ENCODE results near the gene ACTL6B. TPM values are rescaled to one million over a fixed set of nuclear protein-coding genes. Genes with fewer than 3 reads are reported as not detected.

Gene ACTL6B
- polyA plus RNA-seq, 1 donor (not counting 4 experiments of a cell fraction or from before 2014, with no cell fraction given): not detected

- Histone ChIP-seq H4K20me1 (ENCODE audit: control insufficient read depth, extremely low read depth, insufficient read depth, low read length) (peaks cover 3% of the 10 kb centered on the region), H3K9me3 (ENCODE audit: control insufficient read depth, low read depth, low read length) (no peaks in the 10 kb centered on the region), H3K79me2 (ENCODE audit: control insufficient read depth, insufficient read depth, low read length) (peaks cover 31% of the 10 kb centered on the region), H3K9me1 (ENCODE audit: control insufficient read depth, extremely low read depth, insufficient read depth, low read length) (no peaks in the 10 kb centered on the region), H3K27me3 (ENCODE audit: control insufficient read depth, extremely low read depth, insufficient read depth, low read length) (no peaks in the 10 kb centered on the region), H3K4me3 (ENCODE audit: control insufficient read depth in 2 of 3, extremely low read depth in 1 of 3, insufficient read depth in 2 of 3, low read depth in 1 of 3, low read length in 3 of 3) (peak overlapping the region; percentile 70 to 97 (median 88)), H3K27ac (ENCODE audit: control insufficient read depth, insufficient read depth, low read length) (peak overlapping the region; percentile 56), H3K36me3 (ENCODE audit: control insufficient read depth in 2 of 2, extremely low read depth in 1 of 2, insufficient read depth in 2 of 2, low read length in 2 of 2) (peaks cover 18 to 19% of the 10 kb centered on the region in 2 experiments), H2AFZ (ENCODE audit: control insufficient read depth, low read length) (no peak overlapping the region), H3K4me1 (ENCODE audit: control insufficient read depth, extremely low read depth, insufficient read depth, low read length) (peaks cover 8% of the 10 kb centered on the region), H3K4me2 (ENCODE audit: control insufficient read depth, extremely low read depth, insufficient read depth, low read depth, low read length) (peak overlapping the region; percentile 73), H3K9ac (ENCODE audit: control insufficient read depth, extremely low read depth, insufficient read depth, low read length) (peak overlapping the region; percentile 96)
- dilution Hi-C loops (cut with MboI; ENCODE audit: extremely low pct_ligation_motif_present, low sequenced_read_pairs): no loop called here
- TF ChIP-seq CTCF (optimal IDR thresholded peaks at IDR 0.05 in 1 of 3, IDR thresholded peaks at IDR 0.05 in 1 of 3, conservative IDR thresholded peaks at IDR 0.05 in 1 of 3; ENCODE audit: extremely low read depth in 1 of 3, insufficient read depth in 2 of 3, low read length in 3 of 3): no peak
- TF ChIP-seq EZH2 (IDR thresholded peaks at IDR 0.05; ENCODE audit: low read length): no peak
- FAIRE-seq: no peak
- DNase-seq (ENCODE audit: low read depth, low spot score): no peak
Measured at GRCh38 chr7:100675105-100675451, 18.8 kb upstream of the ACTL6B start.

GRCh38 chr7:100674411-100675104 lies 18.3 kb upstream of the ACTL6B start:
- no peaks in the 10 kb centered on the region for H3K9me3 ChIP-seq (ENCODE audit: control insufficient read depth, low read depth, low read length)
- peak overlapping the region; percentile 70 to 97 (median 88) for H3K4me3 ChIP-seq (ENCODE audit: control insufficient read depth in 2 of 3, extremely low read depth in 1 of 3, insufficient read depth in 2 of 3, low read depth in 1 of 3, low read length in 3 of 3)
- peaks cover 31% of the 10 kb centered on the region for H3K79me2 ChIP-seq (ENCODE audit: control insufficient read depth, insufficient read depth, low read length)
- DNase-seq (ENCODE audit: low read depth, low spot score): no peak
- peaks cover 3% of the 10 kb centered on the region for H4K20me1 ChIP-seq (ENCODE audit: control insufficient read depth, extremely low read depth, insufficient read depth, low read length)
- H3K4me2 ChIP-seq (ENCODE audit: control insufficient read depth, extremely low read depth, insufficient read depth, low read depth, low read length): peak overlapping the region; percentile 73
- H3K27me3 ChIP-seq (ENCODE audit: control insufficient read depth, extremely low read depth, insufficient read depth, low read length): no peaks in the 10 kb centered on the region
- FAIRE-seq: no peak
- H3K9ac ChIP-seq (ENCODE audit: control insufficient read depth, extremely low read depth, insufficient read depth, low read length): peak overlapping the region; percentile 96
- H3K27ac ChIP-seq (ENCODE audit: control insufficient read depth, insufficient read depth, low read length): peak overlapping the region; percentile 56
- dilution Hi-C loops (cut with MboI; ENCODE audit: extremely low pct_ligation_motif_present, low sequenced_read_pairs): no loop called here
- no peaks in the 10 kb centered on the region for H3K9me1 ChIP-seq (ENCODE audit: control insufficient read depth, extremely low read depth, insufficient read depth, low read length)
- H2AFZ ChIP-seq (ENCODE audit: control insufficient read depth, low read length): peak overlapping the region; percentile 12
- H3K36me3 ChIP-seq (ENCODE audit: control insufficient read depth in 2 of 2, extremely low read depth in 1 of 2, insufficient read depth in 2 of 2, low read length in 2 of 2): peaks cover 18 to 19% of the 10 kb centered on the region in 2 experiments
- H3K4me1 ChIP-seq (ENCODE audit: control insufficient read depth, extremely low read depth, insufficient read depth, low read length): peaks cover 5% of the 10 kb centered on the region
- TF ChIP-seq CTCF (optimal IDR thresholded peaks at IDR 0.05 in 1 of 3, IDR thresholded peaks at IDR 0.05 in 1 of 3, conservative IDR thresholded peaks at IDR 0.05 in 1 of 3; ENCODE audit: extremely low read depth in 1 of 3, insufficient read depth in 2 of 3, low read length in 3 of 3): no peak
- TF ChIP-seq EZH2 (IDR thresholded peaks at IDR 0.05; ENCODE audit: low read length): no peak
